Gastroesophageal sphincter (tissue), 4 donors: Measurements from ENCODE around the gene SVBP. TPM values are rescaled to one million over a fixed set of nuclear protein-coding genes. Genes with fewer than 3 reads are reported as not detected.

Experiments
- ATAC-seq: fragments of 150-250 bp; one replicate; pipeline ENCODE4 v1.9.1; 2016; ENCODE audit warnings: mild to moderate bottlenecking, moderate library complexity
- H3K27ac ChIP-seq, 4 donors: fragments of 200-600 bp; sonication (generic) in 3 of 4; 1 replicate in 3 of 4; 2 replicates in 1 of 4; pipeline ENCODE4 v1.5.1; 2016 to 2019
- H3K27me3 ChIP-seq: fragments of 200-600 bp; sonication (generic); one replicate; pipeline ENCODE4 v1.5.1; 2019
- H3K36me3 ChIP-seq, 2 donors: fragments of 200-600 bp; sonication (generic); one replicate each; pipeline ENCODE4 v1.5.1; 2019; ENCODE audit warnings: control low read depth in 1 of 2
- H3K4me1 ChIP-seq, 3 donors: fragments of 200-600 bp; sonication (generic); 1 replicate in 2 of 3; 2 replicates in 1 of 3; pipeline ENCODE4 v1.5.1; 2016 to 2019; ENCODE audit warnings: control low read depth in 2 of 3
- H3K4me3 ChIP-seq, 2 donors: fragments of 200-600 bp; sonication (generic); one replicate each; pipeline ENCODE4 v1.5.1; 2019; ENCODE audit warnings: mild to moderate bottlenecking in 1 of 2, moderate library complexity in 1 of 2
- H3K9me3 ChIP-seq, 3 donors: fragments of 200-600 bp; sonication (generic); one replicate each; pipeline ENCODE4 v1.5.1; 2017 to 2019; ENCODE audit warnings: control low read depth in 2 of 3
- EP300 ChIP-seq: sonication (generic); formaldehyde crosslinking; IDR thresholded peaks from one replicate; pipeline ENCODE4 v1.6.1; 2017; ENCODE audit warnings: antibody characterized with exemption, mild to moderate bottlenecking
- POLR2A ChIP-seq, 2 donors: fragments of 450-650 bp; IDR thresholded peaks; one replicate each; pipeline ENCODE4 v1.6.1; 2017; ENCODE audit warnings: antibody characterized with exemption in 2 of 2, mild to moderate bottlenecking in 2 of 2, moderate library complexity in 1 of 2
- POLR2AphosphoS5 ChIP-seq: sonication (generic); formaldehyde crosslinking; IDR thresholded peaks from one replicate; pipeline ENCODE4 v1.6.1; 2017; ENCODE audit warnings: antibody characterized with exemption
- WGBS, 2 donors: methylation state at CpG; one replicate each; pipeline ENCODE4 v1.1.5; 2018; ENCODE audit warnings: low coverage in 1 of 2; 5-methylcytosine and 5-hydroxymethylcytosine counted together
- total RNA-seq, 4 donors: library from RNA; depleted of rRNA; stranded (reverse); fragments of >200 nt; gene quantifications; one replicate each; pipeline ENCODE4 v1.1.0, GENCODE V29; 2016
- TF ChIP-seq, protein P1 (sequence below), 4 experiments: fragments of 200-600 bp in 2 of 4; fragments of 450-650 bp in 2 of 4; sonication (generic) in 1 of 4; IDR thresholded peaks; one replicate each; pipeline ENCODE4 v1.5.1; 2017 to 2019; ENCODE audit warnings: antibody characterized with exemption in 4 of 4, mild to moderate bottlenecking in 2 of 4, moderate library complexity in 2 of 4

SVBP gene
- total RNA-seq, 4 donors from 2014 or later: 21.3 to 36.5 (median 22.6) TPM

DNA sequence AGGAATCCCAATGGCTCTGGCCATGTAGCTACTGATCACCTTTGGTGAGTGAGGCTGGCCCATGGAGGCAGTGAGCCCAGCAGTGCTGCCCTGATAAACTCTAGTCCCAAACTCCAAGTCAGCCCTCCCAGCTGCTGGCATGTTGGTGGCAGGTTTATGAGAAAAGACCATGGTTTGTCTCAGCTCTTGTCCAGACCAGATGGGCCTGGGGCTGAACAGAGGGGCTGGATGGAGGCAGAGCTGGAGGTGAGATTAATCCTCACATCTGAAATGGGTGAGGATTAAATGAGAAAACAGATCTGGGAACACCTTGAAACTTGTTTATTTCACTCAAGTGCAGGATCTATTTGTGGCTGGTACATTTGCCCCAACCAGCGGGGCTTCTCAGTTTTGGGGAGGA is 29.2 kb downstream of the SVBP start:
- 100% methylated on average over 1 of the region's 1 CpG; no CpG with 5 or more reads in 1 of the 2 donors for WGBS, 2 donors
- ATAC-seq: no peak

DNA sequence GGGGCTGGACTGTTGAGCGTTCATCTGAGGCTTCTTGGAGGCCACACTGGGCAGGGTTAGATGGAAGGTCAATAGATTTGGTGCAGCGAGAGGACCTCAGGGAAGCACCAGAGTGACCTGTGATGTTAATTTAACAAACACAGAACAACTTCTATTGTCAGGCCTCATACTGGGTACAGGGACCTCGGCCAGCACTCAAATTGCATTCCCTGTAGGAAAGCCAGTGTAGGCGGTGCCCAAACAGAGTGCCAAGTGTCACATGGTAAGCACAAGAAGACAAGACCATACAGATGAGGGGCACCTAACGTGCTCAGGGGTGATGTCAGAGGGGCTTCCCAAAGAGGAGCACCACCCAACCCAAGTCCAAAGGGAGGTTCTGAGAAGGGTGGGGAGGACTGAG is 31.1 kb downstream of the SVBP start:
- no peak overlapping the region for H3K4me3 ChIP-seq
- ATAC-seq: no peak
- H3K27ac ChIP-seq: no peak overlapping the region
- WGBS, 2 donors: 90% methylated on average over 3 to 4 of the region's 5 CpGs
- H3K27me3 ChIP-seq: no peaks in the 10 kb centered on the region
- TF ChIP-seq, protein P1, sequence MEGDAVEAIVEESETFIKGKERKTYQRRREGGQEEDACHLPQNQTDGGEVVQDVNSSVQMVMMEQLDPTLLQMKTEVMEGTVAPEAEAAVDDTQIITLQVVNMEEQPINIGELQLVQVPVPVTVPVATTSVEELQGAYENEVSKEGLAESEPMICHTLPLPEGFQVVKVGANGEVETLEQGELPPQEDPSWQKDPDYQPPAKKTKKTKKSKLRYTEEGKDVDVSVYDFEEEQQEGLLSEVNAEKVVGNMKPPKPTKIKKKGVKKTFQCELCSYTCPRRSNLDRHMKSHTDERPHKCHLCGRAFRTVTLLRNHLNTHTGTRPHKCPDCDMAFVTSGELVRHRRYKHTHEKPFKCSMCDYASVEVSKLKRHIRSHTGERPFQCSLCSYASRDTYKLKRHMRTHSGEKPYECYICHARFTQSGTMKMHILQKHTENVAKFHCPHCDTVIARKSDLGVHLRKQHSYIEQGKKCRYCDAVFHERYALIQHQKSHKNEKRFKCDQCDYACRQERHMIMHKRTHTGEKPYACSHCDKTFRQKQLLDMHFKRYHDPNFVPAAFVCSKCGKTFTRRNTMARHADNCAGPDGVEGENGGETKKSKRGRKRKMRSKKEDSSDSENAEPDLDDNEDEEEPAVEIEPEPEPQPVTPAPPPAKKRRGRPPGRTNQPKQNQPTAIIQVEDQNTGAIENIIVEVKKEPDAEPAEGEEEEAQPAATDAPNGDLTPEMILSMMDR (IDR thresholded peaks at IDR 0.05): no peak
- TF ChIP-seq POLR2A (IDR thresholded peaks at IDR 0.05) (no peak), POLR2AphosphoS5 (no peak), EP300 (no peak)
- H3K4me1 ChIP-seq: peaks cover 0 to 14% (median 4%) of the 10 kb centered on the region in 3 donors
- H3K36me3 ChIP-seq: peaks cover 0 to 19% of the 10 kb centered on the region in 2 donors
- no peaks in the 10 kb centered on the region for H3K9me3 ChIP-seq

More for the DNA sequence above, 29.2 kb downstream of the SVBP start:
- Histone ChIP-seq H3K4me1 (peaks cover 0 to 14% (median 4%) of the 10 kb centered on the region in 3 donors), H3K27me3 (no peaks in the 10 kb centered on the region), H3K27ac (no peak overlapping the region), H3K36me3 (no peaks in the 10 kb centered on the region), H3K9me3 (no peaks in the 10 kb centered on the region), H3K4me3 (no peak overlapping the region)
- TF ChIP-seq POLR2AphosphoS5: no peak
- TF ChIP-seq POLR2A (IDR thresholded peaks at IDR 0.05): no peak
- TF ChIP-seq EP300: no peak
- TF ChIP-seq, protein P1 (IDR thresholded peaks at IDR 0.05): no peak

DNA sequence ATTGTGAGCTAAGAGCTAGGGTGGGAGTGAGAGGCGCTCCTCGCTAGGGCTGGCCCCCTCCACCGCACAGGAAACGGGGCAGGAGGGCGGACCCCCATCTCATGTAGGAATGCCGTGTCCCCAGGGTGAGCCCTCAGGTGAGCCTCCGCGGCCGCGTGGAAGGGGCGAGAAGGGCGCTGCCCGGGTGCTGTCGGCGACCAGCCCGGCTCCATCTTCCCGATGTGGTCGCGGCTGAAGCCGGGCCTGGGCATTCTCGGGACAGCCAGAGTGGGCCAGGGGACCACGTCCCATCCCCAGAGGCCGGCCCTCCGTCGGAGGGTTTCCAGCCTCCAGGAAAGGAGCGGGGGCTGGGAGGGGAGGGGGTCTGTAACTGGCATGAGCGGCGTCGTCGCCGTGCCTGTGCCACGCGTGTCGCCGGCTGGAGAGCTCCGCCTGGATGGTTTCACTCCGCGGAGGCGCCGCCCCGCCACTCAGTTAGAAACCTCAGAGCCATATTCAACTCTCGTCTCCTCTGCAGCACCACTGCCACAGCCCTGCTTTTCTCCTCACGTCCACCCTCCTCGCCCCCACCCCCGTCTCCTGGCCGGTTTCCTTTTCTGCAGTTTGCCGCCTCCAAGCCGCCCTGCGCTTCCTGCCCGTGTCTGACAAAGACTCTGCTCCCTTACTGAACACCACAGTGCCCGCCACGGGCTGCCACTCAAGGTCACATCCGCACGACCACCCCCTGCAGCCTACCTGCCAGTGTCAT is 32.1 kb downstream of the SVBP start, which contains the start of gene TMEM269:
TMEM269 (plus strand) TSS at position 46 of the 748 bp plus-strand sequence. CDS start 4,903 bp downstream, outside the sequence.
- Histone ChIP-seq H3K36me3 (peaks cover 0 to 29% of the 10 kb centered on the region in 2 donors), H3K4me3 (peak within 1 kb of the TSS; percentile 5 to 53), H3K27me3 (no peaks in the 10 kb centered on the region), H3K4me1 (peaks cover 0 to 14% (median 4%) of the 10 kb centered on the region in 3 donors), H3K27ac (peak within 1 kb of the TSS in 1 of 4 donors; percentile 20), H3K9me3 (no peaks in the 10 kb centered on the region)
- peak; percentile 59 for ATAC-seq
- WGBS, 2 donors: 2 to 6% methylated on average over 7 to 11 of the region's 54 CpGs
- TF ChIP-seq EP300: no peak
- TF ChIP-seq, protein P1 (IDR thresholded peaks at IDR 0.05): no peak
- no peak for TF ChIP-seq POLR2A (IDR thresholded peaks at IDR 0.05)
- TF ChIP-seq POLR2AphosphoS5: no peak

DNA sequence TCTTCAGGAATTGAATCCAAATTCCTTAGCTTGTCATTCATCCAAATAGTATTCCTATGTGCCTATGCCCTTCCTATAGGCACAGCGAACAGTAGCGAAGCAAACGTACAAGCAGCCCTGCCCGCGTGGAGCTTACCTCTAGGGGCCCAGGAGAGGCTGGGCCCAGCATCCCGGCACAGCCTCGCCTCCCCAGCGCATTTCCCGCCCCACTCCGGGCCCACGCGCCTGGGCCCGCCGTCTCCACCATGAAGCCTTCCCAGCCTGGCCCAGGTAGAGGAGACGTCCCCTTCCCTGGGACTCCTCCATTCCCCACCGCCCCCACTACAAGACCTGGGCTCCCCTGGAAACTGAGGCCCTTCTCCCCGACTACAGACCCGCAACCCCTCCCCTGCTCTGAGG is 32.7 kb downstream of the SVBP start:
- no CpG with 5 or more reads among the region's 18 CpGs for WGBS, 2 donors
- peak overlapping the region in 1 of 4 donors; percentile 20 for H3K27ac ChIP-seq
- peak overlapping the region in 1 of 2 donors; percentile 53 for H3K4me3 ChIP-seq

More for the DNA sequence above, 32.7 kb downstream of the SVBP start:
- Histone ChIP-seq H3K9me3 (no peaks in the 10 kb centered on the region), H3K36me3 (peaks cover 0 to 33% of the 10 kb centered on the region in 2 donors), H3K4me1 (peaks cover 0 to 14% (median 4%) of the 10 kb centered on the region in 3 donors), H3K27me3 (no peaks in the 10 kb centered on the region)
- ATAC-seq: no peak
- TF ChIP-seq POLR2A (IDR thresholded peaks at IDR 0.05) (no peak), POLR2AphosphoS5 (no peak), EP300 (no peak)
- TF ChIP-seq, protein P1 (IDR thresholded peaks at IDR 0.05): no peak
